SK-N-SH treated with all-trans-retinoic acid at 6 μM for 48 hours (cell line): ENCODE measurements around the gene INSRR.

Experiments
- CSDC2 ChIP-seq: fragments of 250-450 bp; sonication (Bioruptor Pico); IDR thresholded peaks from 2 replicates; pipeline ENCODE4 v1.5.0; 2020; ENCODE audit warnings: mild to moderate bottlenecking, moderate library complexity
- CSRNP3 ChIP-seq: fragments of 250-450 bp; sonication (Bioruptor Pico); IDR thresholded peaks from 2 replicates; pipeline ENCODE4 v1.5.1; 2021; ENCODE audit warnings: mild to moderate bottlenecking, moderate library complexity
- ISL1 ChIP-seq: fragments of 250-450 bp; sonication (Bioruptor Pico); IDR thresholded peaks from 2 replicates; pipeline ENCODE4 v2.1.2; 2022; ENCODE audit warnings: mild to moderate bottlenecking, moderate library complexity
- PPARA ChIP-seq: fragments of 250-450 bp; sonication (Bioruptor Pico); IDR thresholded peaks from 2 replicates; pipeline ENCODE4 v1.5.0; 2020; ENCODE audit warnings: mild to moderate bottlenecking, borderline replicate concordance
- RARB ChIP-seq: fragments of 250-450 bp; sonication (Bioruptor Pico); IDR thresholded peaks from 2 replicates; pipeline ENCODE4 v1.8.0; 2021; ENCODE audit warnings: mild to moderate bottlenecking, moderate library complexity
- TOX ChIP-seq: fragments of 250-450 bp; sonication (Bioruptor Pico); IDR thresholded peaks from 2 replicates; pipeline ENCODE4 v1.8.0; 2021; ENCODE audit warnings: mild to moderate bottlenecking, moderate library complexity, borderline replicate concordance
- ZFP3 ChIP-seq: fragments of 250-450 bp; sonication (Bioruptor Pico); IDR thresholded peaks from 2 replicates; pipeline ENCODE4 v1.5.0; 2020; ENCODE audit warnings: mild to moderate bottlenecking, moderate library complexity
- ZFP30 ChIP-seq: fragments of 450-650 bp; formaldehyde crosslinking; IDR thresholded peaks from 2 replicates; pipeline ENCODE4 v1.5.0; 2022; ENCODE audit warnings: mild to moderate bottlenecking, moderate library complexity
- ZNF70 ChIP-seq: fragments of 450-650 bp; formaldehyde crosslinking; IDR thresholded peaks from 2 replicates; pipeline ENCODE4 v1.5.0; 2020; ENCODE audit warnings: mild to moderate bottlenecking, moderate library complexity
- TF ChIP-seq, protein P1 (sequence below): fragments of 250-450 bp; sonication (Bioruptor Pico); IDR thresholded peaks from 2 replicates; pipeline ENCODE4 v1.5.1; 2020; ENCODE audit warnings: low read depth, mild to moderate bottlenecking, moderate library complexity
- TF ChIP-seq, protein P2 (sequence below): fragments of 250-450 bp; sonication (Bioruptor Pico); IDR thresholded peaks from 2 replicates; pipeline ENCODE4 v1.8.0; 2020; ENCODE audit warnings: mild to moderate bottlenecking, moderate library complexity, borderline replicate concordance
- TF ChIP-seq, protein P3 (sequence below): fragments of 250-450 bp; sonication (Bioruptor Pico); IDR thresholded peaks from 2 replicates; pipeline ENCODE4 v1.5.0; 2020; ENCODE audit warnings: mild to moderate bottlenecking, moderate library complexity

DNA sequence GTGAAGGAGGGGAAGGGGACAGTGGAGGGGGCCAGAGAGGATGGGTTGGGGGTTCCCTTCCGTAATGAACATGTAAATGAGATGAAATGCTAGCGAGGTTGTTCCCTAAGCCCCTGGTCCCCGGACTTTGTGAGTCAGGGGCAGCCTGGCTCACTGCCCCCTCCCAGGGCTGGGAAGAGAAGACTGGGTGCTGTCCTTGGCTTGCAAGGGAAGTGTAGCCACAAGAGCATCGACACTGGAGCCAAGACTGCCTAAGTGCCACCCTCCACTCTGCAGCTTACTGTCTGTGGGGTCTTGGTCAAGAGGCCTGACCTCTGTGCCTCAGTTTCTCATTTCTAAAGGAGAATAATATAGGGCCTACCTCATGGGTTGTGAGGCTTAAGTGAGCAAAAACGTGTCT is 35.1 kb upstream of the INSRR start:
- TF ChIP-seq, protein P1, sequence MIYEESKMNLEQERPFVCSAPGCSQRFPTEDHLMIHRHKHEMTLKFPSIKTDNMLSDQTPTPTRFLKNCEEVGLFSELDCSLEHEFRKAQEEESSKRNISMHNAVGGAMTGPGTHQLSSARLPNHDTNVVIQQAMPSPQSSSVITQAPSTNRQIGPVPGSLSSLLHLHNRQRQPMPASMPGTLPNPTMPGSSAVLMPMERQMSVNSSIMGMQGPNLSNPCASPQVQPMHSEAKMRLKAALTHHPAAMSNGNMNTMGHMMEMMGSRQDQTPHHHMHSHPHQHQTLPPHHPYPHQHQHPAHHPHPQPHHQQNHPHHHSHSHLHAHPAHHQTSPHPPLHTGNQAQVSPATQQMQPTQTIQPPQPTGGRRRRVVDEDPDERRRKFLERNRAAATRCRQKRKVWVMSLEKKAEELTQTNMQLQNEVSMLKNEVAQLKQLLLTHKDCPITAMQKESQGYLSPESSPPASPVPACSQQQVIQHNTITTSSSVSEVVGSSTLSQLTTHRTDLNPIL (CRISPR knock-in tag), result no peak
- TF ChIP-seq, protein P2, sequence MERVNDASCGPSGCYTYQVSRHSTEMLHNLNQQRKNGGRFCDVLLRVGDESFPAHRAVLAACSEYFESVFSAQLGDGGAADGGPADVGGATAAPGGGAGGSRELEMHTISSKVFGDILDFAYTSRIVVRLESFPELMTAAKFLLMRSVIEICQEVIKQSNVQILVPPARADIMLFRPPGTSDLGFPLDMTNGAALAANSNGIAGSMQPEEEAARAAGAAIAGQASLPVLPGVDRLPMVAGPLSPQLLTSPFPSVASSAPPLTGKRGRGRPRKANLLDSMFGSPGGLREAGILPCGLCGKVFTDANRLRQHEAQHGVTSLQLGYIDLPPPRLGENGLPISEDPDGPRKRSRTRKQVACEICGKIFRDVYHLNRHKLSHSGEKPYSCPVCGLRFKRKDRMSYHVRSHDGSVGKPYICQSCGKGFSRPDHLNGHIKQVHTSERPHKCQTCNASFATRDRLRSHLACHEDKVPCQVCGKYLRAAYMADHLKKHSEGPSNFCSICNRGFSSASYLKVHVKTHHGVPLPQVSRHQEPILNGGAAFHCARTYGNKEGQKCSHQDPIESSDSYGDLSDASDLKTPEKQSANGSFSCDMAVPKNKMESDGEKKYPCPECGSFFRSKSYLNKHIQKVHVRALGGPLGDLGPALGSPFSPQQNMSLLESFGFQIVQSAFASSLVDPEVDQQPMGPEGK (CRISPR knock-in tag), result no peak
- no peak for TF ChIP-seq ISL1 (CRISPR knock-in tag)
- TF ChIP-seq CSRNP3 (CRISPR knock-in tag), result no peak
- no peak for TF ChIP-seq TOX (CRISPR knock-in tag)
- no peak for TF ChIP-seq PPARA (CRISPR knock-in tag)
- TF ChIP-seq ZFP3 (CRISPR knock-in tag), result no peak
- TF ChIP-seq RARB (CRISPR knock-in tag), result no peak
- TF ChIP-seq, protein P3, sequence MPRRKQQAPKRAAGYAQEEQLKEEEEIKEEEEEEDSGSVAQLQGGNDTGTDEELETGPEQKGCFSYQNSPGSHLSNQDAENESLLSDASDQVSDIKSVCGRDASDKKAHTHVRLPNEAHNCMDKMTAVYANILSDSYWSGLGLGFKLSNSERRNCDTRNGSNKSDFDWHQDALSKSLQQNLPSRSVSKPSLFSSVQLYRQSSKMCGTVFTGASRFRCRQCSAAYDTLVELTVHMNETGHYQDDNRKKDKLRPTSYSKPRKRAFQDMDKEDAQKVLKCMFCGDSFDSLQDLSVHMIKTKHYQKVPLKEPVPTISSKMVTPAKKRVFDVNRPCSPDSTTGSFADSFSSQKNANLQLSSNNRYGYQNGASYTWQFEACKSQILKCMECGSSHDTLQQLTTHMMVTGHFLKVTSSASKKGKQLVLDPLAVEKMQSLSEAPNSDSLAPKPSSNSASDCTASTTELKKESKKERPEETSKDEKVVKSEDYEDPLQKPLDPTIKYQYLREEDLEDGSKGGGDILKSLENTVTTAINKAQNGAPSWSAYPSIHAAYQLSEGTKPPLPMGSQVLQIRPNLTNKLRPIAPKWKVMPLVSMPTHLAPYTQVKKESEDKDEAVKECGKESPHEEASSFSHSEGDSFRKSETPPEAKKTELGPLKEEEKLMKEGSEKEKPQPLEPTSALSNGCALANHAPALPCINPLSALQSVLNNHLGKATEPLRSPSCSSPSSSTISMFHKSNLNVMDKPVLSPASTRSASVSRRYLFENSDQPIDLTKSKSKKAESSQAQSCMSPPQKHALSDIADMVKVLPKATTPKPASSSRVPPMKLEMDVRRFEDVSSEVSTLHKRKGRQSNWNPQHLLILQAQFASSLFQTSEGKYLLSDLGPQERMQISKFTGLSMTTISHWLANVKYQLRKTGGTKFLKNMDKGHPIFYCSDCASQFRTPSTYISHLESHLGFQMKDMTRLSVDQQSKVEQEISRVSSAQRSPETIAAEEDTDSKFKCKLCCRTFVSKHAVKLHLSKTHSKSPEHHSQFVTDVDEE (CRISPR knock-in tag), result no peak
- no peak for TF ChIP-seq ZNF70 (CRISPR knock-in tag)
- no peak for TF ChIP-seq CSDC2 (CRISPR knock-in tag)
- TF ChIP-seq ZFP30 (CRISPR knock-in tag), result no peak
